WERI-Rb-1 (cell line): Measurements from ENCODE around the gene SLC22A3.
"Not testable (repeated sequence)": the region's sequence is repeated elsewhere in the genome, so short reads cannot be mapped to it uniquely, and the experiment has no call there.

Experiments used
- DNase-seq: peaks from one replicate; pipeline ENCODE4 v3.0.0-alpha.2; 2020
- H3K27ac ChIP-seq: fragments of 250-450 bp; sonication (Bioruptor Pico); 2 replicates; pipeline ENCODE4 v1.5.1; 2020; ENCODE audit warnings: mild to moderate bottlenecking, moderate library complexity
- H3K27me3 ChIP-seq: fragments of 250-450 bp; sonication (Bioruptor Pico); 2 replicates; pipeline ENCODE4 v1.5.1; 2021; ENCODE audit warnings: mild to moderate bottlenecking, low read depth, moderate library complexity; ENCODE audit not compliant: insufficient read depth, severe bottlenecking
- H3K36me3 ChIP-seq: fragments of 250-450 bp; sonication (Bioruptor Pico); 2 replicates; pipeline ENCODE4 v1.5.1; 2020; ENCODE audit warnings: mild to moderate bottlenecking, moderate library complexity
- H3K4me3 ChIP-seq: 2 replicates; pipeline ENCODE4 v1.5.1; 2011; ENCODE audit warnings: low read depth, mild to moderate bottlenecking, control low read depth, low read length
- H3K9me3 ChIP-seq: fragments of 250-450 bp; sonication (Bioruptor Pico); 2 replicates; pipeline ENCODE4 v1.5.1; 2021; ENCODE audit warnings: mild to moderate bottlenecking, moderate library complexity; ENCODE audit not compliant: severe bottlenecking
- CTCF ChIP-seq: IDR thresholded peaks from 2 replicates; pipeline ENCODE4 v1.5.1; 2011; ENCODE audit warnings: low read depth, mild to moderate bottlenecking, control low read depth, inconsistent platforms, low read length

Gene SLC22A3

GRCh38 chr6:160437775-160438174 is 89.6 kb downstream of the SLC22A3 start:
- H3K36me3 ChIP-seq = no peaks in the 10 kb centered on the region
- peaks cover 64% of the 10 kb centered on the region for H3K27me3 ChIP-seq
- DNase-seq = no peak
- no peak overlapping the region for H3K27ac ChIP-seq
- H3K9me3 ChIP-seq = no peaks in the 10 kb centered on the region
- H3K4me3 ChIP-seq = no peak overlapping the region
- no peak for TF ChIP-seq CTCF

- Histone ChIP-seq H3K27ac (no peak overlapping the region), H3K9me3 (no peaks in the 10 kb centered on the region), H3K36me3 (no peaks in the 10 kb centered on the region), H3K27me3 (peaks cover 66% of the 10 kb centered on the region), H3K4me3 (no peak overlapping the region)
- TF ChIP-seq CTCF = no peak
- no peak for DNase-seq
These were observed 90.3 kb downstream of the SLC22A3 start for GRCh38 chr6:160438481-160438880.

- peaks cover 71% of the 10 kb centered on the region for H3K27me3 ChIP-seq
- no peak overlapping the region for H3K4me3 ChIP-seq
- H3K27ac ChIP-seq = no peak overlapping the region
- TF ChIP-seq CTCF = no peak
- H3K9me3 ChIP-seq = no peaks in the 10 kb centered on the region
- no peak for DNase-seq
- H3K36me3 ChIP-seq = no peaks in the 10 kb centered on the region
These were observed 91.6 kb downstream of the SLC22A3 start for GRCh38 chr6:160439751-160440150.

- Histone ChIP-seq H3K36me3 (no peaks in the 10 kb centered on the region), H3K27ac (no peak overlapping the region), H3K4me3 (no peak overlapping the region), H3K9me3 (no peaks in the 10 kb centered on the region), H3K27me3 (peaks cover 69% of the 10 kb centered on the region)
- DNase-seq = no peak
- TF ChIP-seq CTCF = no peak
These were observed 94.0 kb downstream of the SLC22A3 start for GRCh38 chr6:160442151-160442550.

GRCh38 chr6:160445130-160445529 is 97.0 kb downstream of the SLC22A3 start:
- no peak for DNase-seq
- TF ChIP-seq CTCF = no peak
- Histone ChIP-seq H3K4me3 (no peak overlapping the region), H3K36me3 (no peaks in the 10 kb centered on the region), H3K9me3 (no peaks in the 10 kb centered on the region), H3K27me3 (peaks cover 61% of the 10 kb centered on the region), H3K27ac (no peak overlapping the region)

- no peak for TF ChIP-seq CTCF
These were observed 99.2 kb downstream of the SLC22A3 start for GRCh38 chr6:160447350-160447749.

GRCh38 chr6:160449787-160450186 is 101.6 kb downstream of the SLC22A3 start:
- DNase-seq = not testable (repeated sequence)

More at GRCh38 chr6:160447350-160447749, 99.2 kb downstream of the SLC22A3 start:
- no peak for DNase-seq
- Histone ChIP-seq H3K9me3 (no peaks in the 10 kb centered on the region), H3K36me3 (no peaks in the 10 kb centered on the region), H3K27ac (no peak overlapping the region), H3K4me3 (no peak overlapping the region), H3K27me3 (peaks cover 71% of the 10 kb centered on the region)

More at GRCh38 chr6:160449787-160450186, 101.6 kb downstream of the SLC22A3 start:
- not testable (repeated sequence) for H3K36me3 ChIP-seq, H3K4me3 ChIP-seq, H3K9me3 ChIP-seq, H3K27ac ChIP-seq
- peaks cover 60% of the 10 kb centered on the region for H3K27me3 ChIP-seq
